PC-3 (cell line): ENCODE data around the gene PPIE. TPM values are rescaled to one million over a fixed set of nuclear protein-coding genes. Genes with fewer than 3 reads are reported as not detected.

ENCODE experiments used
- ATAC-seq: fragments of 200-7000 bp; cut with Tn5 transposase; 2 replicates; pipeline ENCODE4 v1.9.1; 2020; ENCODE audit warnings: mild to moderate bottlenecking, moderate library complexity
- BruUV-seq: library from RNA; stranded (reverse); fragments of 400-500 nt; replicated peaks from 2 replicates; lab custom pipeline; 2021; lab: Mats Ljungman, UMichigan
- CTCF ChIA-PET: fragments of 300-600 bp; sonication (Branson Sonifier 250); formaldehyde crosslinking; loops from one replicate; lab custom pipeline; 2022; ENCODE audit warnings: antibody characterized with exemption; lab: Charles Lee
- POLR2A ChIA-PET: fragments of 300-600 bp; sonication (Branson Sonifier 250); formaldehyde crosslinking; loops from one replicate; lab custom pipeline; 2022; ENCODE audit warnings: antibody characterized with exemption; ENCODE audit not compliant: unreplicated experiment; lab: Charles Lee
- DNase-seq: peaks from one replicate; pipeline ENCODE4 v3.0.0-alpha.2; 2015
- H2AFZ ChIP-seq: fragments of 300-600 bp; sonication (generic); 2 replicates; pipeline ENCODE4 v1.6.0; 2016; ENCODE audit warnings: antibody characterized with exemption, low read length
- H3F3A ChIP-seq: fragments of 300-600 bp; sonication (generic); one replicate; pipeline ENCODE4 v1.6.0; 2017; ENCODE audit warnings: antibody characterized with exemption, low read length, control low read depth, mild to moderate bottlenecking; ENCODE audit not compliant: unreplicated experiment
- H3K27ac ChIP-seq: fragments of 300-600 bp; sonication (generic); 2 replicates; pipeline ENCODE4 v1.5.1; 2016; ENCODE audit warnings: mild to moderate bottlenecking, low read length
- H3K27me3 ChIP-seq: fragments of 300-600 bp; sonication (generic); 2 replicates; pipeline ENCODE4 v1.6.1; 2016; ENCODE audit warnings: low read length, mixed read lengths
- H3K36me3 ChIP-seq: fragments of 300-600 bp; sonication (generic); 2 replicates; pipeline ENCODE4 v1.6.1; 2016; ENCODE audit warnings: low read depth, mixed run types, low read length, mixed read lengths
- H3K4me1 ChIP-seq: fragments of 300-600 bp; sonication (generic); 2 replicates; pipeline ENCODE4 v1.5.1; 2016; ENCODE audit warnings: low read length; ENCODE audit not compliant: insufficient read depth
- H3K4me2 ChIP-seq: fragments of 300-600 bp; sonication (generic); 2 replicates; pipeline ENCODE4 v1.6.0; 2016; ENCODE audit warnings: low read length
- H3K4me3 ChIP-seq: fragments of 300-600 bp; sonication (generic); 2 replicates; pipeline ENCODE4 v1.5.1; 2016; ENCODE audit warnings: mild to moderate bottlenecking, low read length, mixed read lengths
- H3K79me2 ChIP-seq: fragments of 300-600 bp; sonication (generic); 2 replicates; pipeline ENCODE4 v1.6.1; 2017; ENCODE audit warnings: low read length, mixed read lengths
- H3K9ac ChIP-seq: fragments of 300-600 bp; sonication (generic); 2 replicates; pipeline ENCODE4 v1.6.0; 2016; ENCODE audit warnings: mild to moderate bottlenecking, low read length
- H3K9me2 ChIP-seq: fragments of 300-600 bp; sonication (generic); replicated peaks from 2 replicates; pipeline ENCODE4 v1.6.1; 2016; ENCODE audit warnings: mixed run types, low read length, mixed read lengths
- H3K9me3 ChIP-seq: fragments of 300-600 bp; sonication (generic); 2 replicates; pipeline ENCODE4 v1.6.1; 2016; ENCODE audit warnings: low read length, mixed read lengths
- H4K20me1 ChIP-seq: fragments of 300-600 bp; sonication (generic); 2 replicates; pipeline ENCODE4 v1.6.1; 2016; ENCODE audit warnings: low read length, mixed read lengths
- EZH2 ChIP-seq: fragments of 300-600 bp; sonication (generic); IDR thresholded peaks from one replicate; pipeline ENCODE4 v1.6.1; 2017; ENCODE audit warnings: antibody characterized with exemption, mild to moderate bottlenecking, low read length; ENCODE audit not compliant: unreplicated experiment
- EZH2phosphoT487 ChIP-seq: fragments of 300-600 bp; sonication (generic); IDR thresholded peaks from 2 replicates; pipeline ENCODE4 v1.6.1; 2018; ENCODE audit warnings: mild to moderate bottlenecking, antibody characterized with exemption, low read length, borderline replicate concordance
- intact Hi-C: fragments of 100-400 bp; cut with micrococcal nuclease; formaldehyde crosslinking; loops from 2 replicates; pipeline ENCODE4 v1.9.0; 2023
- total RNA-seq: library from RNA; depleted of rRNA; stranded (reverse); fragments of >200 nt; gene quantifications from 2 replicates; pipeline ENCODE4 v1.2.3, GENCODE V29; 2014
- TF ChIP-seq, protein P1 (sequence below): fragments of 300-600 bp; sonication (generic); conservative IDR thresholded peaks from 2 replicates; pipeline ENCODE4 v1.5.1; 2017; ENCODE audit warnings: antibody characterized with exemption, low read depth, mild to moderate bottlenecking, low read length

PPIE gene
- total RNA-seq, 1 experiment from 2014 or later = 53.6 TPM

DNA sequence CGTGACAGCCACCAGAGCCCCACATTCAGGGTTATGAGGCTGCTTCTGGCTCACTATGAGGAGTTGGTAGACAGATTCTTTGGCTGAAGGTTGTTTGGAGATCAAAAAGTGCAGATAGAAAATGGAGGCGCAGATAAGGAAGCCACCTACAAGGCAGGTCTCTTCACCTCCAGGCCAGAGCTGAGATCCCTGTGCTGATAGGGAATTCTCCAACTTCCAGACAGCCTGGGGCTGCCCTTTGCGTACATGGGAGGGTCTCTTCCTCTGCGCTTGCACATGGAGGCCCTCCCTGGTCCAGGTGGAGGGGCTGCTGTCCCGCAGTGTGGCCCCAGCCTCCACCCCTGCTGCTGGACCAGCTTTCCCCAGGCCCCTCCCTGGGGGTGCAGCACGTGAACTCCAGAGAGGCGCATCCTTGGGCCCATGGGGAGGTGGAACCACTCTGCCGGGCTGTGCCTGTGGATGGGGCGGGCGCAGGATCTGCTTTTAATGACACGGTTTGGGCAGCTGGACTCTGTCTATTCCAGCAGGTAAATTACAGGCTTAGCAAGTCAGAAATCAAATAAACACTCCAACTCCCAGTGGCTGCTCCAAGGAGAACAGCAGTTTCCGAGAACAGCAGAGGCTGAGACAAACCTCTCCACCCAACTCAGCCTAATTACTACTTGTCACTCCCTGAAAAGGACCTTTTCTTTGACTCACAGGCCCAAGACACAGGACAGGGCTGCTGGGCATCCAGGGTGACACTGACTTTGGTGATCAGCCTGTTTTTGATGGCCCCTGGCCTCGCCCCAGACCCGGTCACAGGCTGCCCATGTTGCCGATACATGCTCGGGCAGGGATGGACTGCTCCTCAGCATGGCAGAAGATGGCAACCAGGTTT, 20.1 kb downstream of the PPIE start:
- Histone ChIP-seq H4K20me1 (no peaks in the 10 kb centered on the region), H3K79me2 (no peaks in the 10 kb centered on the region), H3F3A (no peaks in the 10 kb centered on the region), H3K36me3 (peaks cover 28% of the 10 kb centered on the region), H3K27me3 (no peaks in the 10 kb centered on the region), H2AFZ (no peak overlapping the region), H3K4me2 (no peak overlapping the region), H3K9me2 (no peaks in the 10 kb centered on the region), H3K9ac (no peak overlapping the region), H3K27ac (no peak overlapping the region), H3K9me3 (no peaks in the 10 kb centered on the region), H3K4me3 (no peak overlapping the region), H3K4me1 (no peaks in the 10 kb centered on the region)
- intact Hi-C loops = no loop called here
- ATAC-seq = no peak
- no TSS peak for BruUV-seq
- no peak for TF ChIP-seq EZH2
- TF ChIP-seq, protein P1, sequence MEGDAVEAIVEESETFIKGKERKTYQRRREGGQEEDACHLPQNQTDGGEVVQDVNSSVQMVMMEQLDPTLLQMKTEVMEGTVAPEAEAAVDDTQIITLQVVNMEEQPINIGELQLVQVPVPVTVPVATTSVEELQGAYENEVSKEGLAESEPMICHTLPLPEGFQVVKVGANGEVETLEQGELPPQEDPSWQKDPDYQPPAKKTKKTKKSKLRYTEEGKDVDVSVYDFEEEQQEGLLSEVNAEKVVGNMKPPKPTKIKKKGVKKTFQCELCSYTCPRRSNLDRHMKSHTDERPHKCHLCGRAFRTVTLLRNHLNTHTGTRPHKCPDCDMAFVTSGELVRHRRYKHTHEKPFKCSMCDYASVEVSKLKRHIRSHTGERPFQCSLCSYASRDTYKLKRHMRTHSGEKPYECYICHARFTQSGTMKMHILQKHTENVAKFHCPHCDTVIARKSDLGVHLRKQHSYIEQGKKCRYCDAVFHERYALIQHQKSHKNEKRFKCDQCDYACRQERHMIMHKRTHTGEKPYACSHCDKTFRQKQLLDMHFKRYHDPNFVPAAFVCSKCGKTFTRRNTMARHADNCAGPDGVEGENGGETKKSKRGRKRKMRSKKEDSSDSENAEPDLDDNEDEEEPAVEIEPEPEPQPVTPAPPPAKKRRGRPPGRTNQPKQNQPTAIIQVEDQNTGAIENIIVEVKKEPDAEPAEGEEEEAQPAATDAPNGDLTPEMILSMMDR = no peak
- no peak for TF ChIP-seq EZH2phosphoT487
- CTCF ChIA-PET = no interaction called here
- no peak for DNase-seq
- POLR2A ChIA-PET = no interaction called here

DNA sequence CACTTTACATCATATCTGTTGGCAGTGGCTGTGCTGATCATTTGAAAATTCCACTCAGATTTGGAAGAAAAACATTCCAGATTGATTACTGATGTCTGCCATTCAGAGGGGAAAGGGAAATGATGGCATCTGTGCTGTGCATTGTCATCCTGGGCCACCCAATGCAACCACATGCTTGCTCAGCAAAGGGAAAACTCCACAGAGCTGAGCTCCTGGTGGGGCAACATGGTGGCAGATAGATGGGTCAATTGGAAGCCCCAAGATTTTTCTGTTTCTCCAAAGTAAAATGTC, 20.7 kb downstream of the PPIE start:
- no peaks in the 10 kb centered on the region for H3K9me2 ChIP-seq
- no peaks in the 10 kb centered on the region for H3K79me2 ChIP-seq
- intact Hi-C loops = no loop called here
- H3K4me3 ChIP-seq = no peak overlapping the region
- H2AFZ ChIP-seq = no peak overlapping the region
- H3F3A ChIP-seq = no peaks in the 10 kb centered on the region
- no peak overlapping the region for H3K4me2 ChIP-seq
- TF ChIP-seq, protein P1 = no peak
- TF ChIP-seq EZH2phosphoT487 (no peak), EZH2 (no peak)
- H3K36me3 ChIP-seq = peaks cover 23% of the 10 kb centered on the region; the same call in 1 of the 2 replicates
- no peak overlapping the region for H3K9ac ChIP-seq
- ATAC-seq = no peak
- ChIA-PET CTCF (no interaction called here), POLR2A (no interaction called here)
- no peaks in the 10 kb centered on the region for H3K27me3 ChIP-seq
- H3K9me3 ChIP-seq = no peaks in the 10 kb centered on the region
- BruUV-seq = no TSS peak
- H4K20me1 ChIP-seq = no peaks in the 10 kb centered on the region
- H3K27ac ChIP-seq = no peak overlapping the region
- no peak for DNase-seq
- no peaks in the 10 kb centered on the region for H3K4me1 ChIP-seq
